Measurements from ENCODE around the gene ADGRB3. TPM values are rescaled to one million over a fixed set of nuclear protein-coding genes. Genes with fewer than 3 reads are reported as not detected.

The ADGRB3 gene
- total and polyA plus RNA-seq, 10 of the 15 experiments (the other 5 are each of a cell fraction or from before 2014, with no cell fraction given): 0.03 to 0.06 TPM; not detected in 8

DNA sequence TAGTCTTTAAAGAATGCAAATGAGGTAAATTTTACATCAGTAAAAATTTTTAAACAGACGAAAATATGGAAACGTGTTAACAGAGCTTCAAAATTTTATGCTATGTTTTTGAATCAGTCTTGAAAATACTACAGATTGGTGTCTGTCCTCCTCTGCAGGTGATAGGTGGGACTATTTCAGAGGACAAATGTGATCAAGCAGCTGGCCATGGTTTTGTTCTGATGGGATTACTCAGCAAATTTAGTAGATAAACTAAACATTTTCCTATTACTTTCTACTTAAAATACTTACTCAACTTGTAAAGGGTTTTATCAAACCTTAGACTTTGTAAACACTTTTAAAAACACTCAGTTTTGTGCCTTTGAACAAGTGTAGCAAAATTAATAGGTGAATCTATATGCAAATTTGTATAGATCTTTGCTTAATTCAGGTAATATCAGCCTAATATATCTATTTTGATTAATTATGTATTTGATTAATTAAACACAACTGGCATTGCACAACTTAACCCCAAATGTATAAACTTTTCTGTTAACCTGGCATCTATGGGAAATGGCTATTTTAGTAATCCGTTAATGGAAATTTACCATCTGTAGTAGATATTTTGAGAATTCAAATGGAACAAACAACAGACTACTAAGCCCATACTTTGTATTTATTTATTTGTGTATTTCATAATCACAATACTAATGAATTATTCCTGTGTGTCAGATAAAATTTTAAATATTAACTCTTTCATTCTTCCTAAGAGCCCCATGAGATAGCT, 22.5 kb downstream of the ADGRB3 start:
- CTCF ChIA-PET: interaction anchor here (1.4 kb wide), 2 partner anchors 10 to 21 kb away, joined by 3 to 6 read pairs; no protein-coding TSS in a partner anchor

More for the DNA sequence above, 22.5 kb downstream of the ADGRB3 start:
- ChIA-PET SMC1A (ENCODE audit: uncharacterized antibody, unreplicated experiment) (no interaction called here), POLR2A (no interaction called here), RAD21 (ENCODE audit: unreplicated experiment) (no interaction called here)
- no peaks in the 10 kb centered on the region for H3K27me3 ChIP-seq (replicated peaks in 1 of 2; ENCODE audit: control insufficient read depth in 2 of 2, insufficient read depth in 2 of 2, low read length in 1 of 2)
- ATAC-seq (no peak), FAIRE-seq (no peak), DNase-seq (ENCODE audit: low read depth, low spot score) (no peak)
- no peaks in the 10 kb centered on the region for H4K20me1 ChIP-seq (ENCODE audit: control insufficient read depth, insufficient read depth)
- no peaks in the 10 kb centered on the region for H3K36me3 ChIP-seq (ENCODE audit: control insufficient read depth in 2 of 2, insufficient read depth in 2 of 2, low read length in 1 of 2)
- no peak overlapping the region for H3K4me3 ChIP-seq
- 16% methylated on average over 3 of the region's 3 CpGs for WGBS (ENCODE audit: insufficient coverage, insufficient replicate concordance, low lambda C conversion rate, missing lambda C conversion rate)
- H3K4me1 ChIP-seq (ENCODE audit: control insufficient read depth, insufficient read depth, low read length): no peaks in the 10 kb centered on the region
- no peaks in the 10 kb centered on the region for H3K79me2 ChIP-seq (ENCODE audit: control insufficient read depth, insufficient read depth, low read length)
- in situ Hi-C loops (cut with MboI) (no loop called here), intact Hi-C loops (cut with micrococcal nuclease; ENCODE audit: unreplicated experiment) (no loop called here)
- BruUV-seq (replicated peaks): no TSS peak
- no peak for TF ChIP-seq TCF12 (IDR thresholded peaks at IDR 0.05; ENCODE audit: low read depth, low read length)
- no peak for TF ChIP-seq CREB1 (IDR thresholded peaks at IDR 0.05; ENCODE audit: low read depth)
- TF ChIP-seq FOXM1 (IDR thresholded peaks at IDR 0.05; ENCODE audit: low read depth, low read length): no peak
- TF ChIP-seq, protein P1, sequence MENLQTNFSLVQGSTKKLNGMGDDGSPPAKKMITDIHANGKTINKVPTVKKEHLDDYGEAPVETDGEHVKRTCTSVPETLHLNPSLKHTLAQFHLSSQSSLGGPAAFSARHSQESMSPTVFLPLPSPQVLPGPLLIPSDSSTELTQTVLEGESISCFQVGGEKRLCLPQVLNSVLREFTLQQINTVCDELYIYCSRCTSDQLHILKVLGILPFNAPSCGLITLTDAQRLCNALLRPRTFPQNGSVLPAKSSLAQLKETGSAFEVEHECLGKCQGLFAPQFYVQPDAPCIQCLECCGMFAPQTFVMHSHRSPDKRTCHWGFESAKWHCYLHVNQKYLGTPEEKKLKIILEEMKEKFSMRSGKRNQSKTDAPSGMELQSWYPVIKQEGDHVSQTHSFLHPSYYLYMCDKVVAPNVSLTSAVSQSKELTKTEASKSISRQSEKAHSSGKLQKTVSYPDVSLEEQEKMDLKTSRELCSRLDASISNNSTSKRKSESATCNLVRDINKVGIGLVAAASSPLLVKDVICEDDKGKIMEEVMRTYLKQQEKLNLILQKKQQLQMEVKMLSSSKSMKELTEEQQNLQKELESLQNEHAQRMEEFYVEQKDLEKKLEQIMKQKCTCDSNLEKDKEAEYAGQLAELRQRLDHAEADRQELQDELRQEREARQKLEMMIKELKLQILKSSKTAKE (IDR thresholded peaks at IDR 0.05; ENCODE audit: low read depth, poor library complexity, severe bottlenecking): no peak
- TF ChIP-seq, protein P2, sequence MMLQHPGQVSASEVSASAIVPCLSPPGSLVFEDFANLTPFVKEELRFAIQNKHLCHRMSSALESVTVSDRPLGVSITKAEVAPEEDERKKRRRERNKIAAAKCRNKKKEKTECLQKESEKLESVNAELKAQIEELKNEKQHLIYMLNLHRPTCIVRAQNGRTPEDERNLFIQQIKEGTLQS (IDR thresholded peaks at IDR 0.05; ENCODE audit: borderline replicate concordance, extremely low read depth, low read depth, low read length): no peak
- TF ChIP-seq, protein P3, sequence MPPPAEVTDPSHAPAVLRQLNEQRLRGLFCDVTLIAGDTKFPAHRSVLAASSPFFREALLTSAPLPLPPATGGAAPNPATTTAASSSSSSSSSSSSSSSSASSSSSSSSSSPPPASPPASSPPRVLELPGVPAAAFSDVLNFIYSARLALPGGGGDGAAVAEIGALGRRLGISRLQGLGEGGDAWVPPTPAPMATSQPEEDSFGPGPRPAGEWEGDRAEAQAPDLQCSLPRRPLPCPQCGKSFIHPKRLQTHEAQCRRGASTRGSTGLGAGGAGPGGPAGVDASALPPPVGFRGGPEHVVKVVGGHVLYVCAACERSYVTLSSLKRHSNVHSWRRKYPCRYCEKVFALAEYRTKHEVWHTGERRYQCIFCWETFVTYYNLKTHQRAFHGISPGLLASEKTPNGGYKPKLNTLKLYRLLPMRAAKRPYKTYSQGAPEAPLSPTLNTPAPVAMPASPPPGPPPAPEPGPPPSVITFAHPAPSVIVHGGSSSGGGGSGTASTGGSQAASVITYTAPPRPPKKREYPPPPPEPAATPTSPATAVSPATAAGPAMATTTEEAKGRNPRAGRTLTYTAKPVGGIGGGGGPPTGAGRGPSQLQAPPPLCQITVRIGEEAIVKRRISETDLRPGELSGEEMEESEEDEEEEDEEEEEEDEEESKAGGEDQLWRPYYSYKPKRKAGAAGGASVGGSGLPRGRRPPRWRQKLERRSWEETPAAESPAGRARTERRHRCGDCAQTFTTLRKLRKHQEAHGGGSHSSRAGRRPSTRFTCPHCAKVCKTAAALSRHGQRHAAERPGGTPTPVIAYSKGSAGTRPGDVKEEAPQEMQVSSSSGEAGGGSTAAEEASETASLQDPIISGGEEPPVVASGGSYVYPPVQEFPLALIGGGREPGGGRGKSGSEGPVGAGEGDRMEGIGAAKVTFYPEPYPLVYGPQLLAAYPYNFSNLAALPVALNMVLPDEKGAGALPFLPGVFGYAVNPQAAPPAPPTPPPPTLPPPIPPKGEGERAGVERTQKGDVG (CRISPR knock-in tag; IDR thresholded peaks at IDR 0.05): no peak
- no peak for TF ChIP-seq YBX1 (IDR thresholded peaks at IDR 0.05)
- TF ChIP-seq CBFB (IDR thresholded peaks at IDR 0.05; ENCODE audit: low read depth): no peak
- TF ChIP-seq, protein P4, sequence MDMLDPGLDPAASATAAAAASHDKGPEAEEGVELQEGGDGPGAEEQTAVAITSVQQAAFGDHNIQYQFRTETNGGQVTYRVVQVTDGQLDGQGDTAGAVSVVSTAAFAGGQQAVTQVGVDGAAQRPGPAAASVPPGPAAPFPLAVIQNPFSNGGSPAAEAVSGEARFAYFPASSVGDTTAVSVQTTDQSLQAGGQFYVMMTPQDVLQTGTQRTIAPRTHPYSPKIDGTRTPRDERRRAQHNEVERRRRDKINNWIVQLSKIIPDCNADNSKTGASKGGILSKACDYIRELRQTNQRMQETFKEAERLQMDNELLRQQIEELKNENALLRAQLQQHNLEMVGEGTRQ (IDR thresholded peaks at IDR 0.05; ENCODE audit: borderline replicate concordance, low read depth, low read length): no peak
- TF ChIP-seq EP300 (IDR thresholded peaks at IDR 0.05; ENCODE audit: borderline replicate concordance in 1 of 2, control insufficient read depth in 1 of 2, low read depth in 2 of 2, low read length in 2 of 2): no peak
- TF ChIP-seq SMC3 (IDR thresholded peaks at IDR 0.05; ENCODE audit: borderline replicate concordance, low read length): no peak
- no peak for TF ChIP-seq HDAC6 (IDR thresholded peaks at IDR 0.05; ENCODE audit: unreplicated experiment)
- TF ChIP-seq BCL11A (IDR thresholded peaks at IDR 0.05; ENCODE audit: low read depth, low read length): no peak
- TF ChIP-seq ZZZ3 (IDR thresholded peaks at IDR 0.05; ENCODE audit: control insufficient read depth, insufficient read length, low read depth): no peak
- no peak overlapping the region for H2AFZ ChIP-seq (ENCODE audit: control insufficient read depth, low read depth, low read length)
- no peak overlapping the region for H3K9ac ChIP-seq (ENCODE audit: control insufficient read depth, insufficient read depth, low read length)
- no peak overlapping the region for H3K4me2 ChIP-seq (ENCODE audit: control insufficient read depth, insufficient read depth)
- no peak overlapping the region for H3K27ac ChIP-seq (ENCODE audit: control insufficient read depth, insufficient read depth)
- H3K9me3 ChIP-seq (replicated peaks; ENCODE audit: control insufficient read depth, insufficient read depth, low read length): no peaks in the 10 kb centered on the region
